Tibial nerve (tissue), 4 donors: ENCODE results near the gene CLTCL1. TPM values are rescaled to one million over a fixed set of nuclear protein-coding genes. Genes with fewer than 3 reads are reported as not detected.

Source experiments
- DNase-seq, 2 donors: peaks; one replicate each; pipeline ENCODE4 v3.0.0-alpha.2; 2019; ENCODE audit warnings: low spot score in 2 of 2
- H3K27ac ChIP-seq, 4 donors: fragments of 200-600 bp; sonication (generic) in 3 of 4; one replicate each; pipeline ENCODE4 v1.5.1; 2017 to 2019; ENCODE audit warnings: mild to moderate bottlenecking in 1 of 4
- H3K27me3 ChIP-seq, 2 donors: fragments of 200-600 bp; sonication (generic) in 1 of 2; one replicate each; pipeline versions ENCODE4 v1.5.1 to v1.6.0; 2017 to 2019
- H3K36me3 ChIP-seq, 3 donors: fragments of 200-600 bp; sonication (generic); one replicate each; pipeline ENCODE4 v1.5.1; 2018 to 2019
- H3K4me1 ChIP-seq, 4 donors: fragments of 200-600 bp; sonication (generic) in 3 of 4; one replicate each; pipeline ENCODE4 v1.5.1; 2017 to 2019
- H3K4me3 ChIP-seq, 4 donors: fragments of 200-600 bp; sonication (generic) in 3 of 4; one replicate each; pipeline ENCODE4 v1.5.1; 2017 to 2019; ENCODE audit warnings: mild to moderate bottlenecking in 1 of 4, moderate library complexity in 1 of 4
- H3K9me3 ChIP-seq, 4 donors: fragments of 200-600 bp; sonication (generic) in 3 of 4; one replicate each; pipeline ENCODE4 v1.5.1; 2017 to 2019
- EP300 ChIP-seq, 2 donors: sonication (generic); formaldehyde crosslinking; IDR thresholded peaks; one replicate each; pipeline ENCODE4 v1.6.1; 2017; ENCODE audit warnings: antibody characterized with exemption in 2 of 2, mild to moderate bottlenecking in 1 of 2
- POLR2A ChIP-seq, 2 donors: fragments of 450-650 bp; IDR thresholded peaks; one replicate each; pipeline ENCODE4 v1.6.1; 2017; ENCODE audit warnings: antibody characterized with exemption in 2 of 2, mild to moderate bottlenecking in 2 of 2, moderate library complexity in 2 of 2
- WGBS, 2 donors: methylation state at CpG; one replicate each; pipeline ENCODE4 v1.1.5; 2018; 5-methylcytosine and 5-hydroxymethylcytosine counted together
- total RNA-seq, 4 donors: library from RNA; depleted of rRNA; stranded (reverse); fragments of >200 nt; gene quantifications; one replicate each; pipeline ENCODE4 v1.1.0, GENCODE V29; 2016
- TF ChIP-seq, protein P1 (sequence below), 5 experiments: fragments of 200-600 bp in 3 of 5; fragments of 450-650 bp in 2 of 5; sonication (generic) in 3 of 5; IDR thresholded peaks; one replicate each; pipeline ENCODE4 v1.5.1; 2016 to 2019; ENCODE audit warnings: antibody characterized with exemption in 5 of 5, mild to moderate bottlenecking in 3 of 5, moderate library complexity in 2 of 5

The CLTCL1 gene
- total RNA-seq, 4 donors from 2014 or later: 22.6 to 35.9 (median 26.8) TPM

GRCh38 chr22:19183216-19183615, 108.3 kb downstream of the CLTCL1 start:
- no peak overlapping the region for H3K27ac ChIP-seq
- peaks cover 0 to 16% (median 0%) of the 10 kb centered on the region in 3 donors for H3K36me3 ChIP-seq
- no peak for TF ChIP-seq POLR2A (IDR thresholded peaks at IDR 0.05)
- TF ChIP-seq, protein P1, sequence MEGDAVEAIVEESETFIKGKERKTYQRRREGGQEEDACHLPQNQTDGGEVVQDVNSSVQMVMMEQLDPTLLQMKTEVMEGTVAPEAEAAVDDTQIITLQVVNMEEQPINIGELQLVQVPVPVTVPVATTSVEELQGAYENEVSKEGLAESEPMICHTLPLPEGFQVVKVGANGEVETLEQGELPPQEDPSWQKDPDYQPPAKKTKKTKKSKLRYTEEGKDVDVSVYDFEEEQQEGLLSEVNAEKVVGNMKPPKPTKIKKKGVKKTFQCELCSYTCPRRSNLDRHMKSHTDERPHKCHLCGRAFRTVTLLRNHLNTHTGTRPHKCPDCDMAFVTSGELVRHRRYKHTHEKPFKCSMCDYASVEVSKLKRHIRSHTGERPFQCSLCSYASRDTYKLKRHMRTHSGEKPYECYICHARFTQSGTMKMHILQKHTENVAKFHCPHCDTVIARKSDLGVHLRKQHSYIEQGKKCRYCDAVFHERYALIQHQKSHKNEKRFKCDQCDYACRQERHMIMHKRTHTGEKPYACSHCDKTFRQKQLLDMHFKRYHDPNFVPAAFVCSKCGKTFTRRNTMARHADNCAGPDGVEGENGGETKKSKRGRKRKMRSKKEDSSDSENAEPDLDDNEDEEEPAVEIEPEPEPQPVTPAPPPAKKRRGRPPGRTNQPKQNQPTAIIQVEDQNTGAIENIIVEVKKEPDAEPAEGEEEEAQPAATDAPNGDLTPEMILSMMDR (IDR thresholded peaks at IDR 0.05): no peak
- no peak for TF ChIP-seq EP300 (IDR thresholded peaks at IDR 0.05)
- 82 to 93% methylated on average over 6 to 7 of the region's 9 CpGs for WGBS, 2 donors
- H3K9me3 ChIP-seq: no peaks in the 10 kb centered on the region
- DNase-seq: no peak
- H3K4me1 ChIP-seq: peaks cover 0 to 15% (median 0%) of the 10 kb centered on the region in 4 donors
- H3K4me3 ChIP-seq: no peak overlapping the region
- no peaks in the 10 kb centered on the region for H3K27me3 ChIP-seq

DNA sequence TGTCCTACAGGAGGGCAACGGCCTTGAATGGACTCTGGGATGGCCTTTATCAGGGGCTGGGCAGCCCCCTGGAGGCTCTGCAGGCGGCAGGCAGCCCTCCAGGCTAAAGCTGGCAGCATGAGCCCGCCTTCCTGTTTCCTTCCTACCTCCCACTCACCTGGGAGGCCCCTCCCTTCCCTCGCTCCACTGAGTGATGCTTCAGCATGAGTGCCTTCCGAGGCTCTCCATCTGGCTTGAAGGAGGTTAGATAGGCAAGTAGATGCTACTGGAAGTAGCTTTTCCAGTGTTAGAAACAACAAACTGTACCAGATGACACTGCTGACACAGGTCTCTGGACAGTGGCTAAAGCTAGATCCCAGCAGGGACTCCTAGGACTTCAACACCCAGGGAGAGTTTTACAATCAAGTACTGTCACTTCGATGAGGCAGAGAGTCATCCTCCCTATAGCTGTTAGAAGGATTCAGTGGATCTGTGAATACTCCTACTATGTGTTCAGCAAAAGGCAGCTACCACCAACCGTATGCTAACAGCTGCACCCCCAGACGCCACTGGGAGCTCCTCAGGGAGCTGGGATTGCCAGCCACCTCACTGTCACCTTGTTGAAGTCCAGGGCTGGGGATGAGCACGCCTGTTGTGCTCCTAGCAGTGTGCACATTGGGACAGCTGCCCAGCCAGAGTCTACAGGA, 108.9 kb downstream of the CLTCL1 start:
- peaks cover 0 to 10% (median 0%) of the 10 kb centered on the region in 3 donors for H3K36me3 ChIP-seq
- DNase-seq: no peak
- H3K27ac ChIP-seq: no peak overlapping the region
- no peak overlapping the region for H3K4me3 ChIP-seq
- WGBS, 2 donors: 62 to 64% methylated on average over 8 of the region's 9 CpGs
- H3K9me3 ChIP-seq: no peaks in the 10 kb centered on the region
- no peaks in the 10 kb centered on the region for H3K27me3 ChIP-seq
- TF ChIP-seq POLR2A (IDR thresholded peaks at IDR 0.05): no peak
- TF ChIP-seq EP300 (IDR thresholded peaks at IDR 0.05): no peak
- TF ChIP-seq, protein P1 (IDR thresholded peaks at IDR 0.05): no peak
- H3K4me1 ChIP-seq: peaks cover 0 to 19% (median 3%) of the 10 kb centered on the region in 4 donors

DNA sequence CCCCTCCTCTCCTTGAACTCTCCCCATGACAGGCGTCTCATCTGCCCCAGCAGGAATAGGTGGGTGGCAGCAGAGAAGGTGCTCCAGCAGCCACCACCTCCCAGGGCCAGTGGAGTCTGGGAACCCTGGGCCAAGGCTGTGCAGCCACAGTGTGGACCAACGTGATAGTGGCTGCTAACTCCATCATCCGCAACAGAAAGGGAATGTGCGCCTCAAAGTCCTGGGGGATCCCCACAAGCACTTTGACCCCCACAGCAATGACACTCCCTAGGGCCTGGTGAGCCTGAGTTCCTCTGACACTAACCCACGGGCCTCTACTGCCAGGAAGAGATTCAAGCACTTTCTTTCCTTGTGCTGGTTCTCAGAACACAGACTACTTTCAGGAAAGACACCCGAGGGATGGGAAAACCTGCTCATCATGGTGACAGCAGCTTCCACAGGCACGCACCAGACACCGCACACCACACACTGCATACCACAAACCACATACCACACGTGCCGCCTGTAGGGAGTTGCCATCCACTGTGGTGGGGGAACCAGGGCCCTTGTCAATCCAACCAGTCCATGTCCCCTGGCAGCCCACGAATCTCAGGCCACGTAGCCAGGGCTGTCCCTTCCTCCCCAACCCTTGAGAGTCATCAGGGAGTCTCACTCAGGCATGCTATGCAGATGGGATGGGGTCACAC, 109.6 kb downstream of the CLTCL1 start:
- Histone ChIP-seq H3K27me3 (no peaks in the 10 kb centered on the region), H3K9me3 (no peaks in the 10 kb centered on the region), H3K36me3 (peaks cover 0 to 5% (median 0%) of the 10 kb centered on the region in 3 donors), H3K4me1 (peaks cover 0 to 26% (median 10%) of the 10 kb centered on the region in 4 donors), H3K4me3 (no peak overlapping the region), H3K27ac (no peak overlapping the region)
- DNase-seq: no peak
- 58 to 61% methylated on average over 5 to 9 of the region's 12 CpGs for WGBS, 2 donors
- TF ChIP-seq POLR2A (IDR thresholded peaks at IDR 0.05) (no peak), EP300 (IDR thresholded peaks at IDR 0.05) (no peak)
- TF ChIP-seq, protein P1 (IDR thresholded peaks at IDR 0.05): no peak

GRCh38 chr22:19180740-19181410, 110.6 kb downstream of the CLTCL1 start:
- Histone ChIP-seq H3K9me3 (no peaks in the 10 kb centered on the region), H3K4me3 (no peak overlapping the region), H3K27me3 (no peaks in the 10 kb centered on the region), H3K36me3 (peaks cover 0 to 11% (median 0%) of the 10 kb centered on the region in 3 donors), H3K27ac (no peak overlapping the region), H3K4me1 (peaks cover 0 to 36% (median 15%) of the 10 kb centered on the region in 4 donors)
- TF ChIP-seq EP300 (IDR thresholded peaks at IDR 0.05) (no peak), POLR2A (IDR thresholded peaks at IDR 0.05) (no peak)
- TF ChIP-seq, protein P1 (IDR thresholded peaks at IDR 0.05): no peak
- 89 to 93% methylated on average over 8 to 11 of the region's 11 CpGs for WGBS, 2 donors
- DNase-seq: no peak
